Subcutaneous adipose tissue (tissue), 4 donors: ENCODE measurements around the gene BEAN1. TPM values are rescaled to one million over a fixed set of nuclear protein-coding genes. Genes with fewer than 3 reads are reported as not detected.

Experiments used
- CTCF ChIP-seq: fragments of 450-650 bp; IDR thresholded peaks from one replicate; pipeline ENCODE4 v1.5.1; 2016; ENCODE audit warnings: low read depth, mild to moderate bottlenecking, control low read depth, antibody characterized with exemption, moderate library complexity
- total RNA-seq, 4 donors: library from RNA; depleted of rRNA; stranded (reverse); fragments of >200 nt; gene quantifications; one replicate each; pipeline ENCODE4 v1.1.0, GENCODE V29; 2016

Gene BEAN1
- total RNA-seq, 4 donors from 2014 or later = 0.88 TPM; not detected in 3

- no peak for TF ChIP-seq CTCF
Observed at GRCh38 chr16:66388350-66389139, 38.5 kb upstream of the BEAN1 start.

DNA sequence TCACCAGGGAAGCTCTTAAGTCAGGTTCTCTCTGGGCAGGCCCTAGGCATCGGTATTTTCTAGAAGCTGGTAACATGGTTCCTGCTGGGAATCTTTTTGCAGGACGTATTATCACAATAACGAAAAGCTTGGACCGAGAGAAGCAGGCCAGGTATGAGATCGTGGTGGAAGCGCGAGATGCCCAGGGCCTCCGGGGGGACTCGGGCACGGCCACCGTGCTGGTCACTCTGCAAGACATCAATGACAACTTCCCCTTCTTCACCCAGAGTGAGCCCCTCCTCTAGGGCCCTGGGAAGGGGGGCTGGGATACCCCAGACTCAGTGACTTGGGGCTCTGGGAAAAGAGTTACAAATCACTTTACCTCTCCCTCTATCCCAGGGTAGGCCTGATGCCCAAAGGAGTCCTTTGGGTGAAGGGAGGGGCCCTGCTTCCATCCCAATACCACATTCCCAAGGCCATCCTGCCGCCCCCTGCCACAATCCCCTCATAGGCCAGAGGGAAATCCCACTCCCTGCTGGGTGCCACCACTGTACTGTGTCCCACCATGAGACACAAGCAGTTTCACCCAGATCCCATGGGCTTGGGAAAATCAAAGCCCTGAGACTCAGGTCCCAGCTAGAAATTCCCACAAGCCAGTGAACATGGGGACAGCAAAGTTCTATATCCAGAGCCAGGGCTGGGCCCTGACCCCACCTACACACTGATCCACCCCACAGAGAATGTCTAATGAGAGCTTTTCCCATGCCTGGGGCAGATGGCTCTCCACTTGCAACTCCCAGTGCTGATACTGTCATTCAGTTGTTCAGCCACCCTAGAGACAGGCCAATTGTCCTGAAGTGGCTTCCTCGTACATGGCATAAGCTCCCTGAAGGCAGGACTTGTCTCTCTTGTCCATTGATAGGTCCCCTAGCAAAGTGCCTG is 37.6 kb upstream of the BEAN1 start:
- TF ChIP-seq CTCF = no peak

DNA sequence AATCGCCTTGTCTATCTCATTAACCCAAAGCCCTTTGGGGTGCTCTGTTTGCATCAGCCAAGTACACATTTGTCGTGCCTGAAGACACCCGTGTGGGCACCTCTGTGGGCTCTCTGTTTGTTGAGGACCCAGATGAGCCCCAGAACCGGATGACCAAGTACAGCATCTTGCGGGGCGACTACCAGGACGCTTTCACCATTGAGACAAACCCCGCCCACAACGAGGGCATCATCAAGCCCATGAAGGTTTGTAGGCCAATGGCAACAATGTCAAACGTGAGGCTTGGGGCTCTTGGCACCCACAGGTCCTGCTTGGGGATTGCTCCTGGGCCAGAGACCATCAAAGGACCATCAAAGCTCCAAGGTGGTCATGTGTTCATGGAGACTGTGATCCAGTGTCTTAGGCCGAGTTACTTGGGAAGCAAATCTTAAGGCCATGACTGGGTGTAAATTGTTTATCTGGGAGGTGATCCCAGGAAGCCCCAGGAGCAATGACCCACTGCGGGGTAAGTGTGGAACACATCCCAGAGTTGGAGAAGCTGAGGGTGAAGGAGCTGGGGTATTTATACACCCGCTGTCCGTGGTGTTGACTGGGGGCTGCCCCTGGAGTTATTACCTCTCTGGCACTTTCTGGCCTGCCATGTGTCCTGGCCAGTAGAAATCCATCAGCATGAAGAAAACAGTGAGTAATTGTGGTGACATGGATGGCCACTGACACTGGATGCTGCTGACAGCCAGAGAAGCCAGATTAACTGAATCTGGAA is 36.6 kb upstream of the BEAN1 start:
- TF ChIP-seq CTCF = no peak

- no peak for TF ChIP-seq CTCF
Observed at GRCh38 chr16:66391726-66392670, 35.1 kb upstream of the BEAN1 start.

DNA sequence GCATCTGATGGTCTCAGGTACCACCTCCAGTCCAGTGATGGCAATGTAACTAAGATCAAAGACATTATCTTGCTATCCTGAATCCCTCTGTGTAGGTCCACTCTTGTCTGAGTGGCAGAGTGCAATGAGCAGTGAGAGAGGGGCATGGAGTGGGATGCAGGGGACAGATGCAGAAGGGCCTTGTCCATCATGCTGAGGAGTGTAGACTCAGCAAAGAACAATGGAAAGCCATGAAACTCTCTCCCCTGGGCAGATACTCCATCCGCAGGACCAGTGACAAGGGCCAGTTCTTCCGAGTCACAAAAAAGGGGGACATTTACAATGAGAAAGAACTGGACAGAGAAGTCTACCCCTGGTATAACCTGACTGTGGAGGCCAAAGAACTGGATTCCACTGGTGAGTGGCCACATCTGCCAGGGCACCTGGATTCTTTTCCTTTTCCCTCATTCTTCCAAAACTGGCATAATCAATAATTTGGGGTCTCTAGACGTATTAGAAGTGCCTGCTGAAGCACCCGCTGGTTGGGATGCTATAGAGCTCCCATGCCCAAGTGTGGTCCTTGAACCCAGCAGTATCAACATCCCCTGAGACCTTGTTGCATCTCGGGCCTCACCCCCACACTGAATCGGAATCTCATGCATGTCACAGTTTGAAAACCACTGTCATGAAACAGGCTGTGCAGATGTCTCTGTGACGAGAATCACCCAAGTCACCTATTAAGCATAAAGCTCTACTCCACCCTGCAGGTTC is 31.1 kb upstream of the BEAN1 start:
- TF ChIP-seq CTCF = no peak
